ELR (cell line): ENCODE measurements around the gene NBEA.

Experiments used
- DNase-seq: peaks from one replicate; pipeline ENCODE4 v3.0.0-alpha.2; 2015; ENCODE audit warnings: low read depth

NBEA gene

GRCh38 chr13:35514061-35514477, 572.0 kb downstream of the NBEA start:
- DNase-seq = no peak

- no peak for DNase-seq
Measured at GRCh38 chr13:35514801-35515502, 572.9 kb downstream of the NBEA start.

- peak; percentile 8 for DNase-seq
Measured at GRCh38 chr13:35518337-35518946, 576.4 kb downstream of the NBEA start.

- no peak for DNase-seq
Measured at GRCh38 chr13:35524171-35524570, 582.1 kb downstream of the NBEA start.

- no peak for DNase-seq
Measured at GRCh38 chr13:35526577-35526976, 584.5 kb downstream of the NBEA start.

- DNase-seq = no peak
Measured at GRCh38 chr13:35527451-35527850, 585.4 kb downstream of the NBEA start.

GRCh38 chr13:35530147-35530546, 588.1 kb downstream of the NBEA start:
- no peak for DNase-seq

GRCh38 chr13:35530581-35530980, 588.5 kb downstream of the NBEA start:
- no peak for DNase-seq

- DNase-seq = no peak
Measured at GRCh38 chr13:35531526-35531925, 589.5 kb downstream of the NBEA start.

- DNase-seq = no peak
Measured at GRCh38 chr13:35534343-35534742, 592.3 kb downstream of the NBEA start.

GRCh38 chr13:35548790-35549189, 606.7 kb downstream of the NBEA start:
- DNase-seq = no peak

GRCh38 chr13:35549481-35549880, 607.4 kb downstream of the NBEA start:
- peak; percentile 79 for DNase-seq

- DNase-seq = peak; percentile 85
Measured at GRCh38 chr13:35552172-35552844, 610.2 kb downstream of the NBEA start.

- no peak for DNase-seq
Measured at GRCh38 chr13:35554972-35555623, 613.0 kb downstream of the NBEA start.

- DNase-seq = no peak
Measured at GRCh38 chr13:35557475-35557874, 615.4 kb downstream of the NBEA start.

- no peak for DNase-seq
Measured at GRCh38 chr13:35561540-35561939, 619.5 kb downstream of the NBEA start.

- no peak for DNase-seq
Measured at GRCh38 chr13:35565273-35565672, 623.2 kb downstream of the NBEA start.

- peak; percentile 10 for DNase-seq
Measured at GRCh38 chr13:35566340-35566739, 624.3 kb downstream of the NBEA start.

- DNase-seq = no peak
Measured at GRCh38 chr13:35567406-35567980, 625.4 kb downstream of the NBEA start.

GRCh38 chr13:35573639-35574038, 631.6 kb downstream of the NBEA start:
- DNase-seq = no peak

GRCh38 chr13:35592457-35592856, 650.4 kb downstream of the NBEA start:
- DNase-seq = no peak

GRCh38 chr13:35593651-35594050, 651.6 kb downstream of the NBEA start:
- DNase-seq = no peak
